HG03135 (cell line): ENCODE data around the gene C16orf92.

Experiments used
- ATAC-seq: cut with Tn5 transposase; IDR thresholded peaks from one replicate; pipeline ENCODE4 v1.9.1; 2021; ENCODE audit warnings: mild to moderate bottlenecking, moderate library complexity; ENCODE audit not compliant: unreplicated experiment

The C16orf92 gene

GRCh38 chr16:29988346-29989075 lies 34.5 kb upstream of the C16orf92 start:
- no peak for ATAC-seq

GRCh38 chr16:29989111-29989858 lies 33.7 kb upstream of the C16orf92 start:
- ATAC-seq, result no peak

GRCh38 chr16:29990034-29990433 lies 33.0 kb upstream of the C16orf92 start:
- no peak for ATAC-seq

GRCh38 chr16:29990883-29991570 lies 32.0 kb upstream of the C16orf92 start:
- no peak for ATAC-seq

- no peak for ATAC-seq
Measured at GRCh38 chr16:29991571-29991904, 31.5 kb upstream of the C16orf92 start.

GRCh38 chr16:29992344-29992967 lies 30.5 kb upstream of the C16orf92 start:
- ATAC-seq, result no peak

- no peak for ATAC-seq
Measured at GRCh38 chr16:29993191-29993902, 29.7 kb upstream of the C16orf92 start.

- ATAC-seq, result no peak
Measured at GRCh38 chr16:29993903-29994599, 28.9 kb upstream of the C16orf92 start.

GRCh38 chr16:29994600-29995323 lies 28.2 kb upstream of the C16orf92 start:
- ATAC-seq, result peak; percentile 44

GRCh38 chr16:29995324-29995910 lies 27.6 kb upstream of the C16orf92 start, which contains the start of gene HIRIP3:
HIRIP3 (minus strand) TSS chr16:29995617; CDS start chr16:29995605, 12 bp downstream.
- ATAC-seq, result peak; percentile 56

- ATAC-seq, result peak; percentile 83
Measured at GRCh38 chr16:29995911-29996765, 26.9 kb upstream of the C16orf92 start, which contains the start of gene INO80E. INO80E (plus strand) TSS chr16:29996241; CDS start chr16:29996311, 70 bp downstream.

- ATAC-seq, result no peak
Measured at GRCh38 chr16:29996766-29997250, 26.2 kb upstream of the C16orf92 start.

GRCh38 chr16:29999605-30000004 lies 23.4 kb upstream of the C16orf92 start:
- ATAC-seq, result no peak

GRCh38 chr16:30000735-30001631 lies 22.0 kb upstream of the C16orf92 start:
- ATAC-seq, result no peak

GRCh38 chr16:30002614-30003346 lies 20.2 kb upstream of the C16orf92 start:
- no peak for ATAC-seq
